ENCODE data around the gene DLL3. TPM values are rescaled to one million over a fixed set of nuclear protein-coding genes. Genes with fewer than 3 reads are reported as not detected.

The DLL3 gene
- total RNA-seq, 1 donor from 2014 or later = 42.7 TPM

DNA sequence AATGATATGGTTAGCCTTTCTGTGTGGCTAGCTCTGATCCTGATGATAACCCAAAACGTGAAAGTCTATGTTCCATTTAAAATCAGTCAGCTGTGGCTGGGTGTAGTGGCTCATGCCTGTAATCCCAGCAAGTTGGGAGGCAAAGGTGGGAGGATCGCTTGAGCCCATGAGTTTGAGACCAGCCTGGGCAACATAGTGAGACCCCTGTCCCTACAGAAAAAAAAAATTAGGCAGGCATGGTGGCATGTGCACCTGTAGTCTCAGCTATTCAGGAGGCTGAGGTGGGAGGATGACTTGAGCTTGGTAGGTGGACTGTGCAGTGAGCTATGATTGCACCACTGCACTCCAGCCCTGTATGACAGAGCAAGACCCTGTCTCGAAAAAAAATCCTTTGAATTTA is 35.0 kb downstream of the DLL3 start:
- no peak overlapping the region for H3K4me3 Mint-ChIP-seq (ENCODE audit: unreplicated experiment)
- H3K27me3 Mint-ChIP-seq (ENCODE audit: unreplicated experiment) = peaks cover under 1% of the 10 kb centered on the region
- no peak overlapping the region for H3K27ac Mint-ChIP-seq (ENCODE audit: unreplicated experiment)
- TF ChIP-seq, protein P1, sequence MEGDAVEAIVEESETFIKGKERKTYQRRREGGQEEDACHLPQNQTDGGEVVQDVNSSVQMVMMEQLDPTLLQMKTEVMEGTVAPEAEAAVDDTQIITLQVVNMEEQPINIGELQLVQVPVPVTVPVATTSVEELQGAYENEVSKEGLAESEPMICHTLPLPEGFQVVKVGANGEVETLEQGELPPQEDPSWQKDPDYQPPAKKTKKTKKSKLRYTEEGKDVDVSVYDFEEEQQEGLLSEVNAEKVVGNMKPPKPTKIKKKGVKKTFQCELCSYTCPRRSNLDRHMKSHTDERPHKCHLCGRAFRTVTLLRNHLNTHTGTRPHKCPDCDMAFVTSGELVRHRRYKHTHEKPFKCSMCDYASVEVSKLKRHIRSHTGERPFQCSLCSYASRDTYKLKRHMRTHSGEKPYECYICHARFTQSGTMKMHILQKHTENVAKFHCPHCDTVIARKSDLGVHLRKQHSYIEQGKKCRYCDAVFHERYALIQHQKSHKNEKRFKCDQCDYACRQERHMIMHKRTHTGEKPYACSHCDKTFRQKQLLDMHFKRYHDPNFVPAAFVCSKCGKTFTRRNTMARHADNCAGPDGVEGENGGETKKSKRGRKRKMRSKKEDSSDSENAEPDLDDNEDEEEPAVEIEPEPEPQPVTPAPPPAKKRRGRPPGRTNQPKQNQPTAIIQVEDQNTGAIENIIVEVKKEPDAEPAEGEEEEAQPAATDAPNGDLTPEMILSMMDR (IDR thresholded peaks at IDR 0.05; ENCODE audit: unreplicated experiment) = no peak
- no peaks in the 10 kb centered on the region for H3K36me3 Mint-ChIP-seq (ENCODE audit: low read depth, unreplicated experiment)
- no peak for DNase-seq (ENCODE audit: low spot score)
- peaks cover 6% of the 10 kb centered on the region for H3K4me1 Mint-ChIP-seq (ENCODE audit: unreplicated experiment)
- H3K9me3 Mint-ChIP-seq (ENCODE audit: unreplicated experiment) = no peaks in the 10 kb centered on the region

DNA sequence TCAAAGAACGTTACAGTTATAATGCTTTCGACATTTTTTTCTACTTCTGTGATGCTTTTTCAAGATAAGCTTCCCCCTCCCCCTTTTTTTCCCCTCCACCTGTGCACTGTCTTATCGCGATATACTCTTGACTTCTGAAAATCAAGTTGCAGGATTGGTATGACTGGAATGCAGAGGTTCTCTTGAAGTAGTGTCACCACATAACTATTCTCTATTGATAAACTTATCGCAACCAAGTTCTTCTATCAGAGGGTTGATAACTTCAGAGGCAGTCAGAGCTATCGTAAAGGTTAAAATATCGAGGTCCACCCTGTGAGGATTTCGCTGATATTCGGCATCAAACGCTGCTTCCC is 40.4 kb downstream of the DLL3 start:
- Mint-ChIP-seq H3K4me3 (ENCODE audit: unreplicated experiment) (peak overlapping the region; percentile 96), H3K4me1 (ENCODE audit: unreplicated experiment) (peaks cover 35% of the 10 kb centered on the region), H3K9me3 (ENCODE audit: unreplicated experiment) (no peaks in the 10 kb centered on the region), H3K27ac (ENCODE audit: unreplicated experiment) (peak overlapping the region; percentile 94), H3K27me3 (ENCODE audit: unreplicated experiment) (peaks cover 11% of the 10 kb centered on the region), H3K36me3 (ENCODE audit: low read depth, unreplicated experiment) (peaks cover 5% of the 10 kb centered on the region)
- no peak for DNase-seq (ENCODE audit: low spot score)
- TF ChIP-seq, protein P1 (IDR thresholded peaks at IDR 0.05; ENCODE audit: unreplicated experiment) = no peak

DNA sequence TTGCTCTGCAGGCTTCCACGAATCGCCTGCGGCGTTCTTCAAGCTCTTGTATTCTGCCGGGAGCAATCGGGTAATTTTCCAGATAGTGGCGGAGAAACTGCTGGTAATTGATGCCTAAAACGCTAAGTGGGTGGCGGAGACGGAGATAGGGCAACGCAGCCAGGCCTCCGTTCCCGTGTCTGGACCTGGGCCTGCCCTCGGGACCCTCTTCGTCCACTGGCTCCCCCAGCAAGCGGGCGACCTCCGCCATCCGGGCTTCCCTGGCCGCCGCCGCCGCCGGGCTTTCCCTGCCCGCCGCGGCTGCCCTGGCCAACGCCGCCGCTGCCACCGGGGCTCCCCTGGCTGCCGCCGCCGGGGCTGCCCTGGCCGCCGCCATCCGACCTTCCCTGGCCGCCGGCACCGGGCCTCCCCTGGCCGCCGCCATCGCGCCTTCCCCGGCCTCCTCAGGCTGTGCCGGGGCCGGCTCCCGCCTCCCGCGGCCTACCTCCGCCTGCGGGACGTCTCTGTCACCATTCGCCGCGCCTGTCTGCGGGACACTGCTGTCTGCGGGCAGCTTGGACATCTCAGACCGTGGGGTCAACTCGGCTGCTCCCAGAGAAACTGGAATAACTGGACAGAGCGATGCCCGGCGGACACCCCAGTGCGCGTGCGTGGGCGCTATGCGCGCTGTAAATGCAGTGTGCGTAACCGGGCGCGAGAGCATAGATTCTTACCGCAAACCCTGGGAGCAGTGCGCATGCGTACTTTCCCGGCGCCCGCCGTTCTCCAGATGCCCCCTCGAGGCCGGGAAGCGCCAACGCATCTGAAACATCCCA is 41.0 kb downstream of the DLL3 start, which contains the start of gene EID2:
Gene EID2 (minus strand): TSS at position 644 of the 815 bp plus-strand sequence. CDS start 82 bp downstream, at position 562.
- Mint-ChIP-seq H3K36me3 (ENCODE audit: low read depth, unreplicated experiment) (peaks cover 5% of the 10 kb centered on the region), H3K9me3 (ENCODE audit: unreplicated experiment) (no peaks in the 10 kb centered on the region), H3K27me3 (ENCODE audit: unreplicated experiment) (peaks cover 13% of the 10 kb centered on the region), H3K27ac (ENCODE audit: unreplicated experiment) (peak within 1 kb of the TSS; percentile 94), H3K4me3 (ENCODE audit: unreplicated experiment) (peak within 1 kb of the TSS; percentile 96), H3K4me1 (ENCODE audit: unreplicated experiment) (peaks cover 37% of the 10 kb centered on the region)
- TF ChIP-seq, protein P1 (IDR thresholded peaks at IDR 0.05; ENCODE audit: unreplicated experiment) = peak; percentile 79
- peak; percentile 94 for DNase-seq (ENCODE audit: low spot score)

DNA sequence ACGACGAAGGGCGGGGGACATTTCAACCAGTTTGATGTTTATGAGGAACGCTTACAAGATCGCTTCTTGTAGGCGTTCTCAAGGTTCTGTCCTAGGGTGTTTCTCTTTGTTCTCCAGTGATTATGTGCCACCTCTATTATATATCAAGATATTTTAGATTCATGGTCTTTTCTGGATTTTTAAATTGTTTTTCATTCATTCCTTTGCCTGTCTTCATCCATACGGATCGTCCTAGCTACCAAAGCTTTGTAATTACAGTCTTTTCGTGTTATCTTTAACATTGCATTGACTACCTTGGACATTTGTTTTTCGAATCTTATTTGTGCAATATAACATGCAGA is 41.6 kb downstream of the DLL3 start:
- Mint-ChIP-seq H3K36me3 (ENCODE audit: low read depth, unreplicated experiment) (peaks cover 5% of the 10 kb centered on the region), H3K4me3 (ENCODE audit: unreplicated experiment) (peak overlapping the region; percentile 95), H3K9me3 (ENCODE audit: unreplicated experiment) (no peaks in the 10 kb centered on the region), H3K27me3 (ENCODE audit: unreplicated experiment) (peaks cover 15% of the 10 kb centered on the region), H3K4me1 (ENCODE audit: unreplicated experiment) (peaks cover 37% of the 10 kb centered on the region), H3K27ac (ENCODE audit: unreplicated experiment) (peak overlapping the region; percentile 92)
- TF ChIP-seq, protein P1 (IDR thresholded peaks at IDR 0.05; ENCODE audit: unreplicated experiment) = peak; percentile 14
- no peak for DNase-seq (ENCODE audit: low spot score)

DNA sequence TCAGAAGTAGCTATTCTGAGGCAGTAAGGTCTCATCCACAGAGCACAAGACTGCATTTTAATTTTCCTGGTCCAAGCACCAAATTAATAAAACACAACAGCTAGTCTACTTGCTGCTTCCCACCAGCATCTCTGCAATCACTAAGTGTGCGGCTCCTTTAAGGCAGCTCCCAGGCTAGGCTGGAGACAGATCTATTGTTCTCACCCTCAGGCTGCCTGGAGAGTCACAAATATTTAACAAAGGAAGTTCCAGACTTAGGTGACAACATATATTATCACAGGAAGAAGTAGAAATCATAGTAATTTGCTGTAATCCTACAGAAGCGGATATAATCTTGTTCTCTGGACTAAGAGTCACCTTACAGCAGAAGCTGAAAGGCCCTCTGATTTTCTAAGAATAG is 43.5 kb downstream of the DLL3 start:
- peak; percentile 23 for DNase-seq (ENCODE audit: low spot score)
- Mint-ChIP-seq H3K4me1 (ENCODE audit: unreplicated experiment) (peaks cover 37% of the 10 kb centered on the region), H3K36me3 (ENCODE audit: low read depth, unreplicated experiment) (peaks cover 5% of the 10 kb centered on the region), H3K27ac (ENCODE audit: unreplicated experiment) (peak overlapping the region; percentile 49), H3K9me3 (ENCODE audit: unreplicated experiment) (no peaks in the 10 kb centered on the region), H3K4me3 (ENCODE audit: unreplicated experiment) (no peak overlapping the region), H3K27me3 (ENCODE audit: unreplicated experiment) (peaks cover 15% of the 10 kb centered on the region)
- TF ChIP-seq, protein P1 (IDR thresholded peaks at IDR 0.05; ENCODE audit: unreplicated experiment) = no peak

All from endothelial cell (in vitro differentiated cells).